PFSK-1 (cell line): ENCODE data around the gene RREB1.

ENCODE experiments used
- FOXP2 ChIP-seq: optimal IDR thresholded peaks from 2 replicates; pipeline ENCODE3; 2011; ENCODE audit warnings: borderline replicate concordance, control low read depth, inconsistent platforms; ENCODE audit not compliant: insufficient read depth; ENCODE audit errors: extremely low read length, extremely low read depth
- POLR2AphosphoS5 ChIP-seq: IDR thresholded peaks from 2 replicates; pipeline ENCODE4 v1.6.1; 2012; ENCODE audit warnings: low read depth, mild to moderate bottlenecking, control low read depth, low read length, moderate library complexity
- REST ChIP-seq, 2 experiments: IDR thresholded peaks; 2 replicates each; pipeline versions ENCODE4 v1.6.1 to v1.8.0; 2011 to 2012; ENCODE audit warnings: low read depth in 2 of 2, low read length in 2 of 2, control low read depth in 1 of 2, inconsistent platforms in 1 of 2, mild to moderate bottlenecking in 1 of 2, moderate library complexity in 1 of 2; ENCODE audit not compliant: insufficient read depth in 1 of 2
- SIN3A ChIP-seq: IDR thresholded peaks from 2 replicates; pipeline ENCODE4 v1.6.1; 2012; ENCODE audit warnings: mild to moderate bottlenecking, low read length, moderate library complexity, borderline replicate concordance; ENCODE audit not compliant: insufficient read depth
- TAF1 ChIP-seq: IDR thresholded peaks from 2 replicates; pipeline ENCODE4 v1.6.1; 2012; ENCODE audit warnings: low read length, control low read depth, borderline replicate concordance; ENCODE audit not compliant: insufficient read depth

Gene RREB1

GRCh38 chr6:7243179-7243981 lies 135.6 kb downstream of the RREB1 start:
- no peak for TF ChIP-seq TAF1
- TF ChIP-seq POLR2AphosphoS5, result no peak
- no peak for TF ChIP-seq FOXP2
- TF ChIP-seq SIN3A, result no peak
- no peak for TF ChIP-seq REST (IDR thresholded peaks at IDR 0.05; ENCODE audit: insufficient read depth in 1 of 2, low read depth in 2 of 2, low read length in 2 of 2)

- TF ChIP-seq FOXP2 (no peak), POLR2AphosphoS5 (no peak), REST (IDR thresholded peaks at IDR 0.05; ENCODE audit: insufficient read depth in 1 of 2, low read depth in 2 of 2, low read length in 2 of 2) (no peak), TAF1 (no peak), SIN3A (no peak)
These were observed 138.1 kb downstream of the RREB1 start for GRCh38 chr6:7245668-7246393.

GRCh38 chr6:7246401-7247178 lies 138.8 kb downstream of the RREB1 start:
- TF ChIP-seq TAF1 (no peak), FOXP2 (no peak), SIN3A (no peak), REST (IDR thresholded peaks at IDR 0.05; ENCODE audit: insufficient read depth in 1 of 2, low read depth in 2 of 2, low read length in 2 of 2) (no peak), POLR2AphosphoS5 (no peak)

- no peak for TF ChIP-seq TAF1
- no peak for TF ChIP-seq SIN3A
- TF ChIP-seq POLR2AphosphoS5, result no peak
- TF ChIP-seq FOXP2, result no peak
- TF ChIP-seq REST (IDR thresholded peaks at IDR 0.05; ENCODE audit: insufficient read depth in 1 of 2, low read depth in 2 of 2, low read length in 2 of 2), result no peak
These were observed 139.4 kb downstream of the RREB1 start for GRCh38 chr6:7247179-7247456.
